Neutrophil (primary cell): Measurements from ENCODE around the gene ELL.

Source experiments
- H3K27ac ChIP-seq: fragments of 200-600 bp; sonication (generic); 2 replicates; pipeline ENCODE4 v1.5.1; 2016; ENCODE audit warnings: mild to moderate bottlenecking, moderate library complexity
- H3K27me3 ChIP-seq: fragments of 200-600 bp; sonication (generic); 2 replicates; pipeline ENCODE4 v1.6.0; 2016; ENCODE audit warnings: mild to moderate bottlenecking
- H3K36me3 ChIP-seq: fragments of 200-600 bp; sonication (generic); 2 replicates; pipeline ENCODE4 v1.5.1; 2017
- H3K4me1 ChIP-seq, 2 experiments: fragments of 200-600 bp in 1 of 2; sonication (generic) in 1 of 2; 1 replicate in 1 of 2; 2 replicates in 1 of 2; pipeline versions ENCODE4 v1.5.1 to v1.6.1; 2013 to 2016; ENCODE audit warnings: low read depth in 1 of 2, low read length in 1 of 2, mild to moderate bottlenecking in 1 of 2, moderate library complexity in 1 of 2; ENCODE audit not compliant: control insufficient read depth in 1 of 2, insufficient read depth in 1 of 2
- H3K4me3 ChIP-seq, 2 experiments: fragments of 200-600 bp in 1 of 2; sonication (generic) in 1 of 2; 1 replicate in 1 of 2; 2 replicates in 1 of 2; pipeline ENCODE4 v1.5.1; 2013 to 2016; ENCODE audit warnings: low read depth in 1 of 2, low read length in 1 of 2, mild to moderate bottlenecking in 1 of 2, moderate library complexity in 1 of 2
- H3K9me3 ChIP-seq: fragments of 200-600 bp; sonication (generic); 2 replicates; pipeline ENCODE4 v1.5.1; 2016
- TF ChIP-seq, protein P1 (sequence below): fragments of 200-600 bp; sonication (generic); IDR thresholded peaks from 2 replicates; pipeline ENCODE4 v1.5.1; 2016; ENCODE audit warnings: antibody characterized with exemption

The ELL gene

DNA sequence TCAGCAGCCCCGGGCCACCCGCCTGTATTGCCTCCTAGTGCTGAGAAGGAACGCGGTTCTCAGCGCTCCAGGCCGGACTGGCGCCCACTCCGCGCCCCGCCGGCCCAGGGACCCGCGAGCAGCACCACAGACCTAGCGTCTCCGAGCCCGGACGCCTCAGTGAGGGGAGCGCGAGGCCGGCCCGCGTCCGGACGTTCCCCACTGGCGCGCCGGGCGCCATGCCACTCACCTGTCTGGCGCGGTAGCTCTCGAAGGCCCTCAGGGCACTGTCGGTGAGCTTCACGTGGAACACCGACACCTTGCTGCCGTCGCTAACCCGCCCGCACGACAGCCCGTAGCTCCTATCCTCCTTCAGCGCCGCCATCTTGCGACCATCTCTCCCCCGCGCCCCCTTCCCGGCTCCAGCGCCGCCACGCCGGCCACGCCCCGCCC, at the start of gene ELL:
Gene ELL, minus strand, starts transcription at position 379 of the 432 bp plus-strand sequence. Its CDS starts 15 bp downstream, at position 364.
- Histone ChIP-seq H3K4me1 (peaks cover 40 to 46% of the 10 kb centered on the region in 2 experiments), H3K9me3 (no peaks in the 10 kb centered on the region), H3K27me3 (no peaks in the 10 kb centered on the region), H3K36me3 (no peaks in the 10 kb centered on the region), H3K27ac (peak within 1 kb of the TSS; percentile 95), H3K4me3 (peak within 1 kb of the TSS; percentile 95 to 99)
- TF ChIP-seq, protein P1, sequence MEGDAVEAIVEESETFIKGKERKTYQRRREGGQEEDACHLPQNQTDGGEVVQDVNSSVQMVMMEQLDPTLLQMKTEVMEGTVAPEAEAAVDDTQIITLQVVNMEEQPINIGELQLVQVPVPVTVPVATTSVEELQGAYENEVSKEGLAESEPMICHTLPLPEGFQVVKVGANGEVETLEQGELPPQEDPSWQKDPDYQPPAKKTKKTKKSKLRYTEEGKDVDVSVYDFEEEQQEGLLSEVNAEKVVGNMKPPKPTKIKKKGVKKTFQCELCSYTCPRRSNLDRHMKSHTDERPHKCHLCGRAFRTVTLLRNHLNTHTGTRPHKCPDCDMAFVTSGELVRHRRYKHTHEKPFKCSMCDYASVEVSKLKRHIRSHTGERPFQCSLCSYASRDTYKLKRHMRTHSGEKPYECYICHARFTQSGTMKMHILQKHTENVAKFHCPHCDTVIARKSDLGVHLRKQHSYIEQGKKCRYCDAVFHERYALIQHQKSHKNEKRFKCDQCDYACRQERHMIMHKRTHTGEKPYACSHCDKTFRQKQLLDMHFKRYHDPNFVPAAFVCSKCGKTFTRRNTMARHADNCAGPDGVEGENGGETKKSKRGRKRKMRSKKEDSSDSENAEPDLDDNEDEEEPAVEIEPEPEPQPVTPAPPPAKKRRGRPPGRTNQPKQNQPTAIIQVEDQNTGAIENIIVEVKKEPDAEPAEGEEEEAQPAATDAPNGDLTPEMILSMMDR = no peak

DNA sequence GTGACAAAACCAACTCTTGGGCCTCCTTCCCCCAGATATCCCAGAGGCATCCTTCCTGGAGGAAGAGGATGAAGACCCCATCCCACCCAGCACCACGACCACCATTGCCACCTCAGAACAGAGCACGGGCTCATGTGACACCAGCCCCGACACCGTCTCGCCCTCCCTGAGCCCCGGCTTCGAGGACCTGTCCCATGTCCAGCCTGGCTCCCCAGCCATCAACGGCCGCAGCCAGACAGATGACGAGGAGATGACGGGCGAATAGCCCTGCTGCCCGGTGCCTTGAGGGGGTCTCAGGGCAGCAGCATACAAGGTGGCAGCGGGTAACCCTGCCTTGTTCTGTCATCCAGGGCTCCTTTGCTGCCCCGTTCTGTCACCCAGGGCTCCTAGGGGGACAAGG, 46.5 kb upstream of the ELL start:
- Histone ChIP-seq H3K9me3 (no peaks in the 10 kb centered on the region), H3K4me3 (no peak overlapping the region), H3K4me1 (peaks cover 22 to 25% of the 10 kb centered on the region in 2 experiments), H3K27me3 (no peaks in the 10 kb centered on the region), H3K27ac (no peak overlapping the region), H3K36me3 (peaks cover 69% of the 10 kb centered on the region)
- TF ChIP-seq, protein P1 = no peak

DNA sequence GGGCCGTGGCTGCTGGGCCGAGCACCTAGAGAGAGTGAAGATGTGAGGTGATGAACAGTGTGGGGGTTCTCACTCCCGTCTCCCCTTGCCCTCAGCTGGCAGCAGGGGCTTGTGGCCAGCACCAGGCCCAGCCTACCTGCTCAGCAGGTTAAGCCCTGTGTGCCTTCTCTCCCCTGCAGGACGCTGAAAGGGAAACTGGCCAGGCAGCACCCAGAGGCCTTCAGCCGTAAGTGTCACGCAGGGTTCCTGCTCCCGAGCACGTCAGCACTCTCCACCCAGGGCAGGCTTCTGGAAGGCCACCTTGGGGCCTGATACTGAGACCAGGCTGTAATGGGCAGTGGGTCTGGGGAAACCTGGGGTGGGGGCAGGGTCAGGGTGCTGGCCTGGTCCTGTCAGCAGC, 45.1 kb upstream of the ELL start:
- TF ChIP-seq, protein P1 = no peak
- H3K4me3 ChIP-seq = no peak overlapping the region
- H3K9me3 ChIP-seq = no peaks in the 10 kb centered on the region
- H3K36me3 ChIP-seq = peaks cover 77% of the 10 kb centered on the region
- no peaks in the 10 kb centered on the region for H3K27me3 ChIP-seq
- no peak overlapping the region for H3K27ac ChIP-seq
- peaks cover 8 to 11% of the 10 kb centered on the region in 2 experiments for H3K4me1 ChIP-seq

DNA sequence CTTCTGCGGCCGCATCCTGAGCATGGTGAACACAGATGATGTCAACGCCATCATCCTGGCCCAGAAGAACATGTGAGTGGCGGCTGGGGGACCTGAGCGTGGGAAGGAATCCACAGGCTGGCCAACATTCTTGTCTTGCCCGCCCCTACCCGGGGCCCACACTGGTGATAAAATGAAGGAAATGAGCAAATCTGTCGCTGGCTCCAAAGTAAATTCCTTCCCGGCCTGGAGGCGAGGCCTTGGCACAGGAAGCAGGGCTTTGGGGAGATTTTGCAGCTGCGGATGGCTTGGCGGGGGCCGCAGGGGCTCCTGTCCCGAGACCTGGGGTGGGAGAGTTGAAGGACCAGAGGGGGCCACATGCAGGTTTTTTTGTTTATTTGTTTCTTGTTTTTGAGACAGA, 40.2 kb upstream of the ELL start:
- peaks cover 53% of the 10 kb centered on the region for H3K36me3 ChIP-seq
- no peaks in the 10 kb centered on the region for H3K9me3 ChIP-seq
- TF ChIP-seq, protein P1 = no peak
- H3K4me1 ChIP-seq = peaks cover 10 to 22% of the 10 kb centered on the region in 2 experiments
- H3K4me3 ChIP-seq = no peak overlapping the region
- no peaks in the 10 kb centered on the region for H3K27me3 ChIP-seq
- no peak overlapping the region for H3K27ac ChIP-seq

DNA sequence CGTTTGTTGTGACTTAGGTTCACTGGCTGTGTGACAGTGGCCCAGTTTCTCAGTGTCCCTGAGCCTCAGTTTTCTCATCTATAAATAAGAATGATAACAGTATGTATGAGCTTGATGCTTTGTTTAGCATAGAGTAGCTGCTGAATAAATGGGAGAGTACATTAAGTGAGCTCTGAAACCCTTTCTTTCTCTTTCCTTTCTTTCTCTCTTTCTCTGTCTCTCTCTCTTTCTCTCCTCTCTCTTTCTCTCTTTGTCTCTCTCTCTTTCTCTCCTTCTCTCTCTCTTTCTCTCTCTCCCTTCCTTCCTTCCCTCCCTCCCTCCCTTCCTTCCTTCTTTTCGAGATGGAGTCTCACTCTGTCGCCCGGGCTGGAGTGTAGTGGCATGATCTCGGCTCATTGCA, 37.8 kb upstream of the ELL start:
- H3K27me3 ChIP-seq = no peaks in the 10 kb centered on the region
- peaks cover 10 to 22% of the 10 kb centered on the region in 2 experiments for H3K4me1 ChIP-seq
- H3K9me3 ChIP-seq = no peaks in the 10 kb centered on the region
- peaks cover 29% of the 10 kb centered on the region for H3K36me3 ChIP-seq
- no peak overlapping the region for H3K4me3 ChIP-seq
- TF ChIP-seq, protein P1 = no peak
- peak overlapping the region; percentile 12 for H3K27ac ChIP-seq

DNA sequence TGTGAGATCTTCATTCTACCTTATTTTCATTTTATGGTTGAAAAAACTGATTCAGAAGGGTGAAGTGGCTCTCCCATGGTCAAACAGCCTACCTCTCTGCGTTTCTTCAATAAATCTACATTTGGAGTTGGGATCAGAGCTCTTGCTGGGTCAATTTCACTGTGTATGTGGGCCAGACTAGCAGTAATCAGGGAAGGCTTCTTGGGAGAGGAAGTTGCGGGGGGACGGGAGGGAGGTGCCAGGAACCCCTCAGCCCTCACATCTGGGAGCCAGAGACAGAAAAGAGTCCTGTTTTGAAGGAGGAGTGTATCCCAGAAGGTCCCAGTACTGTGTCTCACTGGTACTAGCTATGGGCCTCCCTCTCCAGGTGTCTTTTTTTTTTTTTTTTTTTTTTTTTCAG, 36.7 kb upstream of the ELL start:
- no peaks in the 10 kb centered on the region for H3K9me3 ChIP-seq
- peak overlapping the region; percentile 93 to 96 for H3K4me3 ChIP-seq
- peaks cover 18% of the 10 kb centered on the region for H3K36me3 ChIP-seq
- TF ChIP-seq, protein P1 = no peak
- H3K27ac ChIP-seq = peak overlapping the region; percentile 89
- H3K27me3 ChIP-seq = no peaks in the 10 kb centered on the region
- peaks cover 10 to 22% of the 10 kb centered on the region in 2 experiments for H3K4me1 ChIP-seq
